Memory B cell (primary cell): Measurements from ENCODE around the gene FAM162A.

ENCODE experiments used
- ATAC-seq: fragments of 150-1000 bp; cut with Tn5 transposase; 2 replicates; pipeline ENCODE4 v1.10.0; 2021; ENCODE audit warnings: low read depth, mild to moderate bottlenecking, moderate library complexity
- DNase-seq, 2 donors: peaks; one replicate each; pipeline ENCODE4 v3.0.0; 2022; ENCODE audit warnings: low spot score in 2 of 2
- H3K27ac Mint-ChIP-seq: one replicate; pipeline ENCODE4 v1.8.0; 2022; ENCODE audit warnings: mild to moderate bottlenecking, moderate library complexity, mixed read lengths
- H3K27me3 Mint-ChIP-seq: one replicate; pipeline ENCODE4 v1.8.0; 2022; ENCODE audit warnings: mixed read lengths
- H3K36me3 Mint-ChIP-seq: one replicate; pipeline ENCODE4 v1.8.0; 2022; ENCODE audit warnings: mild to moderate bottlenecking, mixed read lengths
- H3K4me1 Mint-ChIP-seq: one replicate; pipeline ENCODE4 v1.8.0; 2022; ENCODE audit warnings: mixed read lengths
- H3K4me3 Mint-ChIP-seq: one replicate; pipeline ENCODE4 v1.8.0; 2022; ENCODE audit warnings: mild to moderate bottlenecking, moderate library complexity, mixed read lengths
- H3K9me3 Mint-ChIP-seq: one replicate; pipeline ENCODE4 v1.8.0; 2022; ENCODE audit warnings: mixed read lengths

The FAM162A gene

GRCh38 chr3:122383771-122384697 is at the start of gene FAM162A:
Gene FAM162A, plus strand, starts transcription at chr3:122384182. Its CDS starts 84 bp downstream, at chr3:122384266.
- DNase-seq (peak; percentile 90), ATAC-seq (peak; percentile 91)
- H3K27ac Mint-ChIP-seq: peak within 1 kb of the TSS; percentile 95
- H3K9me3 Mint-ChIP-seq: no peaks in the 10 kb centered on the region
- peaks cover 33% of the 10 kb centered on the region for H3K4me1 Mint-ChIP-seq
- peaks cover 3% of the 10 kb centered on the region for H3K36me3 Mint-ChIP-seq
- no peaks in the 10 kb centered on the region for H3K27me3 Mint-ChIP-seq
- peak within 1 kb of the TSS; percentile 94 for H3K4me3 Mint-ChIP-seq

DNA sequence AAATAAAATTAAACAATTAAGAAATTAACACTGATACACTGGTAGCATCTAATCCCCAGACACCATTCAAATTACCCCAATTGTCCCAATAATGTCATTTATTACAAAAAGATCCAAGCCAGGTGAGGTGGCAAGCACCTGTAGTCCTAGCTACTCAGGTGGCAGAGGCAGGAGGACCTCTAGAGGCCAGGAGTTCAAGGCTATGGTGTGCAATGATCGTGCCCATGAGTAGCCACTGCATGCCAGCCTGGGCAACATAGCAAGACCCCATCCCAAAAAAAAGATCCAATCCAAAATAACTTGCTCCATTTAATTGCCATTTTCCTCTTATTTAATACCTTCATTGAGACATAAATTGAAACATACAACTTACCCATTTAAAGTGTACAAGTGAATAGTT is 41.2 kb upstream of the FAM162A start:
- Mint-ChIP-seq H3K4me1 (no peaks in the 10 kb centered on the region), H3K27me3 (peaks cover 3% of the 10 kb centered on the region), H3K27ac (no peak overlapping the region)

DNA sequence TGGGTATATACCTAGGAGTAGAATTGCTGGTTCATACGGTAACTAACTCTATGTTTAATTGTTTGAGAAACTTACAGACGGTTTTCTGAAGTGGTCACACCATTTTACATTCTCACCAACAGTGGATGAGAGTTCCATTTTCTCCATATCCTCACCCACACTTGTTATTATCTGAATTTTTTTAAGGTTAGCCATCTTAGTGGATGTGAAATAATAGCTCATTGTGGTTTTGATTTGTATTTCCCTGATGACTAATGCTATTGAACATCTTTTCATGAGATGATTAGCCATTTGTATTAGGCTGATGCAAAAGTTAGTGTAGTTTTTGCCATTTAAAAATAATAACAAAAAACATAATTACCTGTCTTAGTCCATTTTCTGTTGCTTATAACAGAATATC is 40.3 kb upstream of the FAM162A start:
- Mint-ChIP-seq H3K4me1 (no peaks in the 10 kb centered on the region), H3K9me3 (peaks cover 14% of the 10 kb centered on the region), H3K36me3 (peaks cover 4% of the 10 kb centered on the region), H3K27ac (no peak overlapping the region), H3K27me3 (peaks cover 6% of the 10 kb centered on the region), H3K4me3 (no peak overlapping the region)
- ATAC-seq (no peak), DNase-seq (no peak)

More for the DNA sequence above, 41.2 kb upstream of the FAM162A start:
- Mint-ChIP-seq H3K36me3 (peaks cover under 1% of the 10 kb centered on the region), H3K9me3 (peaks cover 12% of the 10 kb centered on the region), H3K4me3 (no peak overlapping the region)
- DNase-seq (no peak), ATAC-seq (no peak)

- Mint-ChIP-seq H3K9me3 (peaks cover 7% of the 10 kb centered on the region), H3K27ac (no peak overlapping the region), H3K27me3 (peaks cover 6% of the 10 kb centered on the region), H3K36me3 (peaks cover 4% of the 10 kb centered on the region), H3K4me1 (no peaks in the 10 kb centered on the region), H3K4me3 (no peak overlapping the region)
- DNase-seq: no peak
- ATAC-seq: no peak
Observed at GRCh38 chr3:122349171-122349570, 34.8 kb upstream of the FAM162A start.

DNA sequence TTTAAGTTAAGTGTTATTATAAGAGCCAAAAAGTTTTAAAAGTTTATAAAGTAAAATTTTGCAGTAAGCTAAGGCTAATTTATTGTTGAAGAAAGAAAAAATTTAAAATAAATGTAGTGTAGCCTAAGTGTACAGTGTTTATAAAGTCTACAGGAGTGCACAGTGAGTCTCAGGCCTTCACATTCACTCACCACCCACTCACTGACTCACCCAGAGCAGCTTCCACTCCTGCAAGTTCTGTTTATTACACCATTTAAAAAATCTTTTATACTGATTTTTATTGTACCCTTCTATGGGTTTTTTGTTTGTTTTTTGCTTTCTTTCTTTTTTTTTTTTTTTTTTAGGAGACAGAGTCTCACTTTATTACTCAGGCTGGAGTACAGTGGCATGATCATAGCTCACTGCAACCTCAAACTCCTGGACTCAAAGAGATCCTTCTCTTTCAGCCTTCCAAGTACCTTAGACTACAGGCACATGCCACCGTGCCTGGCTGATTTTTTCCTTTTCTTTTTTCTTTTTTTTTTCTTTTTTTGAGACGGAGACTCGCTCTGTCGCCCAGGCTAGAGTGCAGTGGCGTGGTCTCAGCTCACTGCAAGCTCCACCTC is 33.1 kb upstream of the FAM162A start:
- no peak overlapping the region for H3K4me3 Mint-ChIP-seq
- no peak for DNase-seq

DNA sequence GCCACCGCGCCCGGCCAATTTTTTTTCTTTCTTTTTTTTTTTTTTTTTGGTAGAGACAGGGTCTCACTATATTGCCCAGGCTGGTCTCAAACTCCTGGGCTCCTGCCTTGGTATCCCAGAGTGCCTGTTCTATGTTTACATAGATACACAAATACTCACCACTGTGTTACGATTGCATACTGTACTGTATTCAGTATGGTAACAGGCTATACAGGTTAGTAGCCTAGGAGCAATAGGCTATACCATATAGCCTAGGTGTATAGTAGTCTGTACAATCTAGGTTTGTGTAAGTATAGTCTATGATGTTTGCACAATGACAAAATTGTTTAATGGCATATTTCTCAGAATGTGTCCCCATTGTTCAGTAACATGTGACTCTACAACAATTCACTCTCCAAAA is 32.4 kb upstream of the FAM162A start:
- Mint-ChIP-seq H3K4me3 (no peak overlapping the region), H3K9me3 (peaks cover 7% of the 10 kb centered on the region), H3K4me1 (no peaks in the 10 kb centered on the region), H3K27me3 (peaks cover 6% of the 10 kb centered on the region), H3K27ac (no peak overlapping the region), H3K36me3 (peaks cover 4% of the 10 kb centered on the region)
- ATAC-seq (no peak), DNase-seq (no peak)

More for the DNA sequence above, 33.1 kb upstream of the FAM162A start:
- Mint-ChIP-seq H3K36me3 (peaks cover 4% of the 10 kb centered on the region), H3K4me1 (no peaks in the 10 kb centered on the region), H3K9me3 (peaks cover 7% of the 10 kb centered on the region), H3K27me3 (peaks cover 6% of the 10 kb centered on the region), H3K27ac (no peak overlapping the region)
- ATAC-seq: no peak

GRCh38 chr3:122353215-122353614 is 30.8 kb upstream of the FAM162A start:
- Mint-ChIP-seq H3K9me3 (no peaks in the 10 kb centered on the region), H3K27me3 (no peaks in the 10 kb centered on the region), H3K27ac (no peak overlapping the region), H3K4me3 (no peak overlapping the region), H3K4me1 (no peaks in the 10 kb centered on the region), H3K36me3 (peaks cover 2% of the 10 kb centered on the region)
- ATAC-seq (no peak), DNase-seq (no peak)

DNA sequence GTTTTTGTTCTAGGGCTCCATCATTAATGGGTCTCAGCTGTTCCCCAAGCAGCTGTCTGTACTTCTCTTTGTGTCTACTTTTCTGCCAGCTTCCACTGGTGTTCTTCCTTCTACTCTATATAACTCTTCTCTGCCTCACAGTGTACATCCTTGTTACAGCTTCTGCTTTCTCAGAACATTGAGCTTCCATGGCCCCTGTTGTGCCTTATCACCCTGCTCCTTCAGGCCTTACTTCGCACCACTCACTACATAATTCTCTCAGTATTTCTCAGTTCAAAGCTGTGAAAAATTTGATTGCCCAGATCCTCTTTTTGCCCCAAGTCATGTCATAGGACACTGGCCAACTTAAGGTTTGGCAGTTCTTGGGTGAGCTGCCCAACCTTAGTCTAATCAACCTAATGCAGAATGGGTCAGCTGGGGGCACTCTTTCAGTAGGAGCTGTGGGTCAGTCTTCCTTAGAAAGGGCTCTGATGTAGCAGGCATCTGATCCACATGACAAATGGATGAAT is 30.0 kb upstream of the FAM162A start:
- H3K4me1 Mint-ChIP-seq: no peaks in the 10 kb centered on the region
- no peak for ATAC-seq

DNA sequence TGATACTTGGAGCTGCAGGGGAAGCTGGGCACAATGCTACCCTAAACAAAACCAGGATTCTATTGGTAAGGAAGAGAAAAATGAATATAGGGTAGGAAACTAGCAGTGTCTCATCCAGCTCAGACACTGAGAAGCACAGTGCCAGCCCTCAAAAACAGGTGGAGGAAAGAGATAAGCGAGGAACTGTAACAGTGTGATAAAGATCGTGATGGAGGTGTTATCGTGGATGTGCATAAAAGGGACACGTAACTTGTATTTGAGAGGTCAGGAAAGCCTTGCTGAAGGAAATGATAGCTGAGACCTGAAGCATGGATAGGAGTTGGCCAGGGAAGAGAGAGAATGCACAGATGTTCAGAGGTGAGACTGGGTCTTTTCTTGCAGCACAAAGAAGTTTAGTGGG is 28.4 kb upstream of the FAM162A start:
- no peak overlapping the region for H3K4me3 Mint-ChIP-seq
- H3K4me1 Mint-ChIP-seq: no peaks in the 10 kb centered on the region
- peaks cover 8% of the 10 kb centered on the region for H3K36me3 Mint-ChIP-seq
- no peak overlapping the region for H3K27ac Mint-ChIP-seq
- DNase-seq (no peak), ATAC-seq (no peak)
- no peaks in the 10 kb centered on the region for H3K9me3 Mint-ChIP-seq
- H3K27me3 Mint-ChIP-seq: no peaks in the 10 kb centered on the region

More for the DNA sequence above, 30.0 kb upstream of the FAM162A start:
- no peak overlapping the region for H3K27ac Mint-ChIP-seq
- H3K27me3 Mint-ChIP-seq: no peaks in the 10 kb centered on the region
- H3K36me3 Mint-ChIP-seq: peaks cover 7% of the 10 kb centered on the region
- no peak for DNase-seq
- no peak overlapping the region for H3K4me3 Mint-ChIP-seq
- no peaks in the 10 kb centered on the region for H3K9me3 Mint-ChIP-seq

GRCh38 chr3:122356402-122356801 is 27.6 kb upstream of the FAM162A start:
- Mint-ChIP-seq H3K27ac (no peak overlapping the region), H3K36me3 (peaks cover 8% of the 10 kb centered on the region), H3K27me3 (no peaks in the 10 kb centered on the region), H3K4me3 (no peak overlapping the region), H3K9me3 (no peaks in the 10 kb centered on the region), H3K4me1 (no peaks in the 10 kb centered on the region)
- no peak for ATAC-seq
- no peak for DNase-seq

GRCh38 chr3:122357828-122358702 is 25.9 kb upstream of the FAM162A start:
- ATAC-seq: no peak
- no peaks in the 10 kb centered on the region for H3K4me1 Mint-ChIP-seq
- H3K27ac Mint-ChIP-seq: peak overlapping the region; percentile 53
- H3K9me3 Mint-ChIP-seq: no peaks in the 10 kb centered on the region
- no peak for DNase-seq
- peaks cover 11% of the 10 kb centered on the region for H3K36me3 Mint-ChIP-seq
- no peak overlapping the region for H3K4me3 Mint-ChIP-seq
- no peaks in the 10 kb centered on the region for H3K27me3 Mint-ChIP-seq

DNA sequence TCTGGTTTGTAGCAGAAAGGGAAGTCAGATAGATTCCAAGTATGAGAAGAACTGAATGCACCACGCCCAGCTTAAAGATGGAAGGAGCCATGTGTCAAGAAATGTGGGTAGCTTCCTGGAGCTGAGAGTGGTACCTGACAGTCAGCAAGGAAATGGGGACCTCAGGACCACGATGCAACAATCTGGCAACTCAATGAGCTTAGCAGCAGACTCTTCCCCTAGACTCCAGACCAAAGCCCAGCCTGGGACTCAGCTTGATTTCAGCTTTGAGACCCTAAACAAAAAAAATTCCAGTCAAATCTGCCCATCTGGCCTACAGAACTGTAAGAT is 25.3 kb upstream of the FAM162A start:
- DNase-seq (no peak), ATAC-seq (no peak)
- no peak overlapping the region for H3K4me3 Mint-ChIP-seq
- H3K27ac Mint-ChIP-seq: peak overlapping the region; percentile 53
- H3K36me3 Mint-ChIP-seq: peaks cover 11% of the 10 kb centered on the region
- H3K9me3 Mint-ChIP-seq: no peaks in the 10 kb centered on the region
- H3K27me3 Mint-ChIP-seq: no peaks in the 10 kb centered on the region
- H3K4me1 Mint-ChIP-seq: no peaks in the 10 kb centered on the region

GRCh38 chr3:122362026-122362425 is 22.0 kb upstream of the FAM162A start:
- Mint-ChIP-seq H3K27me3 (no peaks in the 10 kb centered on the region), H3K4me1 (no peaks in the 10 kb centered on the region), H3K4me3 (no peak overlapping the region), H3K36me3 (peaks cover 13% of the 10 kb centered on the region), H3K9me3 (no peaks in the 10 kb centered on the region), H3K27ac (no peak overlapping the region)
- ATAC-seq (no peak), DNase-seq (no peak)

DNA sequence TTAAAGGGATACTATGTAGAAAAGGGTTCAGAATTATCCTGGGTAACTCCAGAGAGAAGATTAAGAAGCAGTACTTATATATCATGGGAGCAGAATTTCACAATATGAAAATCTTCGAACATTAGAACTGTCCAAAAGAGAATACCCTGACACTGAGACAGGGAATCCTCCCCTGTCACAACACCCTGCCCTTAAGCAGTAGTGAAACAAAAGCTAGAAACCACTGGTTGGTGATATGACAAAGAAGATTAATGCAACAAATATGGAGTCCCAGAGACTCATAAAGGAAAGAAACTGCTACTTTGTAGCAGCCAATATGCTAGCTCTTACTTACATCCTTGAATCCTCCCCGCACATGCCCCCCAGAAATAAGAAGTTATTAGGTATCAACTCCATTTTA is 19.5 kb upstream of the FAM162A start:
- ATAC-seq: no peak
- peak overlapping the region; percentile 39 for H3K27ac Mint-ChIP-seq
- no peaks in the 10 kb centered on the region for H3K9me3 Mint-ChIP-seq
- H3K36me3 Mint-ChIP-seq: peaks cover 11% of the 10 kb centered on the region
- H3K4me1 Mint-ChIP-seq: peaks cover 2% of the 10 kb centered on the region
- no peak for DNase-seq
- no peaks in the 10 kb centered on the region for H3K27me3 Mint-ChIP-seq
- H3K4me3 Mint-ChIP-seq: no peak overlapping the region
